ENCODE results near the gene MBP. TPM values are rescaled to one million over a fixed set of nuclear protein-coding genes. Genes with fewer than 3 reads are reported as not detected.

Gene MBP
- total RNA-seq, 1 donor from 2014 or later, result 22.4 TPM

DNA sequence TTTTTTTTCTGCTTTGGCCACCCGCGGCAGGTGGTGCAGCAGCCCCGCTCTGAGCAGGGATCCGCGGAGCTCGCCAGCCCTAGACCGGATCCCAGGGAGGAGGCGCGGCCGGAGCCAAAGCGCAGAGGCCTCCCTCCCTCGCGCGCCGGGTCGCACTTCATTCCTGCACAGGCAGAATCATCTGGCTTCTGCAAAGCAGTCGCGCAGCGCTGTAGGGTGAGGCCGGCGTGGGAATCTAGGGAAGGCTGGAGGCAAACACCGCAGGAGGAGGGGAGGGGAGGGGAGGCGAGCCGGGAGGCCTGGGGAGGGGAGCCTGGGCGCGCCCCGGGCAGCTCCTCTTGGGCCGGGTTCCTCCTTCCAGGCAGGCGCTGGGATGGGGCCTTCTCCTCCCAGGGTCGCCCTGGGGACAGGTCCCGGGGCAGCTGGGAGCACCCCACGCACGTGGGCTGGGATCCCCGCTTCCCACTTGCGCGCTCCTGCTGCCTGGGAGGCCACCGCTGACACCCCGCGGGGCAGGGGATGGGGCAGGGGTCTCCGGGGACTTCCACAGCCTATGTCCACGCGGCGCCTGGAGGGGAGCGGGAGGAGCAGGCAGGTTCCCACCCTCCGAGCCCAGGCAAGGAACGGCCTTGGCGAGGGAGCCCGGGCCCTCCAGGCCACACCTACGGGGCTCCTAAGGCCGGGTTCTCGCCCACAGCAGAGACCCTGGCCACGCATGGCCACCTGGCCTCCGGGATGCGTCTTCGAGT, 45.0 kb downstream of the MBP start:
- peaks cover 57 to 71% (median 61%) of the 10 kb centered on the region in 3 donors for H3K4me1 ChIP-seq (ENCODE audit: control insufficient read depth in 3 of 3, insufficient read depth in 3 of 3, low read length in 3 of 3)
- H3K4me3 ChIP-seq (ENCODE audit: low read length in 3 of 3), result peak overlapping the region; percentile 65 to 79 (median 67)
- peak overlapping the region; percentile 95 for H3K27ac ChIP-seq (ENCODE audit: low read depth, low read length)

DNA sequence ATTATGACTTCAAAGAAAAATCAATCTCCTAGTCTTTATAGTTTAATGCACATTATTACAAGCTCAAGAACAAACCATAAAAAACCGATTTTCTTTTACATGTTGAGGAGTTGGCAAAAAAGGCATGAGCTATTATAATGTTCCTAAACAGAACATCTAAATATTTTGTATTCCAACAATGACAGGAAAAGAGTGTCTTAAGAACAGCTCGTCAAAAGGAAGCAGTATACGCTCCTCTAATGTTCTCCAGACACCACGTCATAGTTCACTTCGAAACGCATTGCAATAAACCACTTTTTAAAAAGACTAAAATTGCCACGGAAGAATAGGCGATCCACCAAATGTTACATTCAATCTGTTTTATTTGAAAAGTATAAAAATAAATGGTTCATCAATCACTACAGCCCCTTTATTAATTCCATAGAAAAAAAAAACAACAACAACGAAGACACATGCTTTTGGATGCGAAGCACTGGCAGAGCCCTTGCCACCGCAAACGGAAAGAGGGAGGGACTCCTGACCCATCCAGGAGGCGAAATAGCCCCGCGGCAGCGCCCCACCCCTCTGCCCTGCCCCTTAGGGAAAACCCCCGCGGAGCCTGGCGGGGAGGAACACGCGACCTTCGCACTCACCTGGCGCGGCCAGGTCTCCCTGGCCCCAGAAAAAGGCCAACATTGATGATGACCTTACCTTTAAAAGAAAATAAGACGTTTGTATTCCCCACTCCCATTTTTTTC, 45.8 kb downstream of the MBP start:
- Histone ChIP-seq H3K9me3 (ENCODE audit: control insufficient read depth in 3 of 3, low read length in 3 of 3) (no peaks in the 10 kb centered on the region), H3K9ac (ENCODE audit: low read depth in 1 of 3, low read length in 3 of 3) (peak overlapping the region; percentile 84 to 97 (median 89)), H3K4me1 (ENCODE audit: control insufficient read depth in 3 of 3, insufficient read depth in 3 of 3, low read length in 3 of 3) (peaks cover 54 to 70% (median 61%) of the 10 kb centered on the region in 3 donors), H3K36me3 (ENCODE audit: control insufficient read depth in 3 of 3, insufficient read depth in 3 of 3, low read length in 3 of 3) (peaks cover 0 to 3% (median 0%) of the 10 kb centered on the region in 3 donors), H3K27me3 (ENCODE audit: control insufficient read depth in 3 of 3, insufficient read depth in 3 of 3, low read length in 3 of 3) (no peaks in the 10 kb centered on the region), H3K27ac (ENCODE audit: low read depth, low read length) (peak overlapping the region; percentile 95), H3K4me3 (ENCODE audit: low read length in 3 of 3) (peak overlapping the region; percentile 65 to 79 (median 67))

More for the DNA sequence above, 45.0 kb downstream of the MBP start:
- H3K27me3 ChIP-seq (ENCODE audit: control insufficient read depth in 3 of 3, insufficient read depth in 3 of 3, low read length in 3 of 3), result no peaks in the 10 kb centered on the region
- H3K9me3 ChIP-seq (ENCODE audit: control insufficient read depth in 3 of 3, low read length in 3 of 3), result no peaks in the 10 kb centered on the region
- H3K9ac ChIP-seq (ENCODE audit: low read depth in 1 of 3, low read length in 3 of 3), result peak overlapping the region; percentile 84 to 97 (median 89)
- H3K36me3 ChIP-seq (ENCODE audit: control insufficient read depth in 3 of 3, insufficient read depth in 3 of 3, low read length in 3 of 3), result peaks cover 0 to 3% (median 0%) of the 10 kb centered on the region in 3 donors

- Histone ChIP-seq H3K36me3 (ENCODE audit: control insufficient read depth in 3 of 3, insufficient read depth in 3 of 3, low read length in 3 of 3) (peaks cover 0 to 3% (median 0%) of the 10 kb centered on the region in 3 donors), H3K4me3 (ENCODE audit: low read length in 3 of 3) (peak overlapping the region in 2 of 3 donors; percentile 45 to 79), H3K9me3 (ENCODE audit: control insufficient read depth in 3 of 3, low read length in 3 of 3) (no peaks in the 10 kb centered on the region), H3K4me1 (ENCODE audit: control insufficient read depth in 3 of 3, insufficient read depth in 3 of 3, low read length in 3 of 3) (peaks cover 51 to 64% (median 56%) of the 10 kb centered on the region in 3 donors), H3K27me3 (ENCODE audit: control insufficient read depth in 3 of 3, insufficient read depth in 3 of 3, low read length in 3 of 3) (no peaks in the 10 kb centered on the region), H3K27ac (ENCODE audit: low read depth, low read length) (peak overlapping the region; percentile 95), H3K9ac (ENCODE audit: low read depth in 1 of 3, low read length in 3 of 3) (peak overlapping the region; percentile 84 to 97 (median 89))
These were observed 46.5 kb downstream of the MBP start for GRCh38 chr18:77086034-77086433.

- peak overlapping the region in 2 of 3 donors; percentile 16 to 52 for H3K4me3 ChIP-seq (ENCODE audit: low read length in 3 of 3)
- peaks cover 0 to under 1% (median 0%) of the 10 kb centered on the region in 3 donors for H3K36me3 ChIP-seq (ENCODE audit: control insufficient read depth in 3 of 3, insufficient read depth in 3 of 3, low read length in 3 of 3)
- peak overlapping the region; percentile 48 to 79 (median 61) for H3K9ac ChIP-seq (ENCODE audit: low read depth in 1 of 3, low read length in 3 of 3)
- H3K27me3 ChIP-seq (ENCODE audit: control insufficient read depth in 3 of 3, insufficient read depth in 3 of 3, low read length in 3 of 3), result no peaks in the 10 kb centered on the region
- peaks cover 43 to 55% (median 48%) of the 10 kb centered on the region in 3 donors for H3K4me1 ChIP-seq (ENCODE audit: control insufficient read depth in 3 of 3, insufficient read depth in 3 of 3, low read length in 3 of 3)
- H3K9me3 ChIP-seq (ENCODE audit: control insufficient read depth in 3 of 3, low read length in 3 of 3), result no peaks in the 10 kb centered on the region
- peak overlapping the region; percentile 95 for H3K27ac ChIP-seq (ENCODE audit: low read depth, low read length)
These were observed 47.9 kb downstream of the MBP start for GRCh38 chr18:77084688-77085035.

GRCh38 chr18:77082316-77082955, 50.1 kb downstream of the MBP start:
- H3K9me3 ChIP-seq (ENCODE audit: control insufficient read depth in 3 of 3, low read length in 3 of 3), result no peaks in the 10 kb centered on the region
- H3K27me3 ChIP-seq (ENCODE audit: control insufficient read depth in 3 of 3, insufficient read depth in 3 of 3, low read length in 3 of 3), result no peaks in the 10 kb centered on the region
- H3K9ac ChIP-seq (ENCODE audit: low read depth in 1 of 3, low read length in 3 of 3), result peak overlapping the region in 1 of 3 donors; percentile 33
- peaks cover 45 to 50% (median 49%) of the 10 kb centered on the region in 3 donors for H3K4me1 ChIP-seq (ENCODE audit: control insufficient read depth in 3 of 3, insufficient read depth in 3 of 3, low read length in 3 of 3)
- H3K4me3 ChIP-seq (ENCODE audit: low read length in 3 of 3), result no peak overlapping the region
- peak overlapping the region; percentile 67 for H3K27ac ChIP-seq (ENCODE audit: low read depth, low read length)
- peaks cover 0 to 2% (median 0%) of the 10 kb centered on the region in 3 donors for H3K36me3 ChIP-seq (ENCODE audit: control insufficient read depth in 3 of 3, insufficient read depth in 3 of 3, low read length in 3 of 3)

DNA sequence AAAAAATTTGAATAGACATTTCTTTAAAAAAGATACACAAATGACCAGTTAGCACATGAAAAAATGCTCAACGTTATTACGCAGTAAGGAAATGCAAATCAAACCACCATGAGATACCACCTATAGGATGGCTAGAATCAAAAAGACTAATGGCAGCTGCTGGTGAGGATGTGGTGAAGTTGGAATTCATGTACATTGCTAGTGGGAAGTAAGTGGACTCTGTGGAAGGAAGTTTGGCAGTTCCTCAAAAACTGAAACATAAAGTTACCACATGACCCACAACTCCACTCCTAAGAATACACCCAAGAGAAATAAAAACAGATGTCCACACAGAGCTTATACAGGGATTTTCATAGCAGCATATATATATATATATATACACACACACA, 51.2 kb downstream of the MBP start:
- Histone ChIP-seq H3K27ac (ENCODE audit: low read depth, low read length) (no peak overlapping the region), H3K4me3 (ENCODE audit: low read length in 3 of 3) (no peak overlapping the region), H3K4me1 (ENCODE audit: control insufficient read depth in 3 of 3, insufficient read depth in 3 of 3, low read length in 3 of 3) (peaks cover 44 to 51% (median 50%) of the 10 kb centered on the region in 3 donors), H3K9me3 (ENCODE audit: control insufficient read depth in 3 of 3, low read length in 3 of 3) (no peaks in the 10 kb centered on the region), H3K36me3 (ENCODE audit: control insufficient read depth in 3 of 3, insufficient read depth in 3 of 3, low read length in 3 of 3) (peaks cover 0 to 2% (median 0%) of the 10 kb centered on the region in 3 donors), H3K27me3 (ENCODE audit: control insufficient read depth in 3 of 3, insufficient read depth in 3 of 3, low read length in 3 of 3) (no peaks in the 10 kb centered on the region), H3K9ac (ENCODE audit: low read depth in 1 of 3, low read length in 3 of 3) (no peak overlapping the region)

GRCh38 chr18:77079954-77080682, 52.5 kb downstream of the MBP start:
- no peaks in the 10 kb centered on the region for H3K9me3 ChIP-seq (ENCODE audit: control insufficient read depth in 3 of 3, low read length in 3 of 3)
- H3K27me3 ChIP-seq (ENCODE audit: control insufficient read depth in 3 of 3, insufficient read depth in 3 of 3, low read length in 3 of 3), result no peaks in the 10 kb centered on the region
- H3K4me3 ChIP-seq (ENCODE audit: low read length in 3 of 3), result peak overlapping the region in 1 of 3 donors; percentile 13
- H3K9ac ChIP-seq (ENCODE audit: low read depth in 1 of 3, low read length in 3 of 3), result no peak overlapping the region
- peaks cover 34 to 44% (median 39%) of the 10 kb centered on the region in 3 donors for H3K4me1 ChIP-seq (ENCODE audit: control insufficient read depth in 3 of 3, insufficient read depth in 3 of 3, low read length in 3 of 3)
- H3K36me3 ChIP-seq (ENCODE audit: control insufficient read depth in 3 of 3, insufficient read depth in 3 of 3, low read length in 3 of 3), result peaks cover 0 to 2% (median 0%) of the 10 kb centered on the region in 3 donors
- no peak overlapping the region for H3K27ac ChIP-seq (ENCODE audit: low read depth, low read length)

DNA sequence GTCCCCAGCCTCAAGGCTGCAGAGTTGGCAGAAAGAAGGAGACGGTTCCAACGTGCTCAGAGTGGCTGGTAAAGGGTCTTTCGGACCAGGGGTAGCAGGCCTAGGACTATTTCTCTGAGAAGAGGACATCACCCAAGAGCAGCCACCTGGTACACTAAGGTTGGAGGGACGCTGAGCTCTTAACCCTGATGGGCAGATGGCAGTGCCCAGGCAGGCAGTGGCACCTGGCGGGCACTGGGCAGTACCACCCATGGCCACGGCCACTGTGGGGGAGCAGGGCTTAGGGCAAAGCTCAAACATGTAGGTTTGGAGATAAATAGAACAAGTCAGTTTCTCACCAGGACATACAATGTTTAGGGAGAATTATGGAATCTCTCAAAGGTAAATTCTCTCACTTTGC, 53.5 kb downstream of the MBP start:
- no peak overlapping the region for H3K9ac ChIP-seq (ENCODE audit: low read depth in 1 of 3, low read length in 3 of 3)
- H3K27me3 ChIP-seq (ENCODE audit: control insufficient read depth in 3 of 3, insufficient read depth in 3 of 3, low read length in 3 of 3), result no peaks in the 10 kb centered on the region
- peaks cover 35 to 43% (median 39%) of the 10 kb centered on the region in 3 donors for H3K4me1 ChIP-seq (ENCODE audit: control insufficient read depth in 3 of 3, insufficient read depth in 3 of 3, low read length in 3 of 3)
- no peak overlapping the region for H3K4me3 ChIP-seq (ENCODE audit: low read length in 3 of 3)
- peaks cover 0 to 2% (median 0%) of the 10 kb centered on the region in 3 donors for H3K36me3 ChIP-seq (ENCODE audit: control insufficient read depth in 3 of 3, insufficient read depth in 3 of 3, low read length in 3 of 3)
- H3K27ac ChIP-seq (ENCODE audit: low read depth, low read length), result peak overlapping the region; percentile 2
- H3K9me3 ChIP-seq (ENCODE audit: control insufficient read depth in 3 of 3, low read length in 3 of 3), result no peaks in the 10 kb centered on the region

DNA sequence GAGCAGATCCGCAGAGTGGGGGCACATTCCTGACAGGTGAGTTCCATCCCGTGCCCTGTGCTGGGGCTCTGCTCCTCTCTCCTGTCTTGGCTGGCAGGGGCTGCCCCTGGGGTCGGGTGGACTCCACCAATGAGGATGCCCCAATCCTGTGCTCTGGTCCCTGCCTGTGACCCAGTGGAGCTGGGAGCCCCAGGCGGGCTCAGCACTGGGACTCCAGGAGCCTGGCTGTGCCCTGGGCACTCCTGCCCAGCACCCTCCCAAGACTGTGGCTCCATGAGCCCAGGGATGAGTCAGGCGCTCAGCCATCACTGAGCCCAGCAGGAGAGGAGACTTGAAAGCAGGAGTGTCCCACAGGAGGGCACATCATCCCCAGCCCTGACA, 53.9 kb downstream of the MBP start:
- H3K9ac ChIP-seq (ENCODE audit: low read depth in 1 of 3, low read length in 3 of 3), result no peak overlapping the region
- peak overlapping the region; percentile 2 for H3K27ac ChIP-seq (ENCODE audit: low read depth, low read length)
- H3K9me3 ChIP-seq (ENCODE audit: control insufficient read depth in 3 of 3, low read length in 3 of 3), result no peaks in the 10 kb centered on the region
- peaks cover 0 to 2% (median 0%) of the 10 kb centered on the region in 3 donors for H3K36me3 ChIP-seq (ENCODE audit: control insufficient read depth in 3 of 3, insufficient read depth in 3 of 3, low read length in 3 of 3)
- no peak overlapping the region for H3K4me3 ChIP-seq (ENCODE audit: low read length in 3 of 3)
- H3K4me1 ChIP-seq (ENCODE audit: control insufficient read depth in 3 of 3, insufficient read depth in 3 of 3, low read length in 3 of 3), result peaks cover 35 to 44% (median 40%) of the 10 kb centered on the region in 3 donors
- no peaks in the 10 kb centered on the region for H3K27me3 ChIP-seq (ENCODE audit: control insufficient read depth in 3 of 3, insufficient read depth in 3 of 3, low read length in 3 of 3)

Measured in skeletal muscle tissue (tissue), 4 donors.